B cell (primary cell): ENCODE measurements around the gene SERPINC1. TPM values are rescaled to one million over a fixed set of nuclear protein-coding genes. Genes with fewer than 3 reads are reported as not detected.
"Not testable (repeated sequence)": the region's sequence is repeated elsewhere in the genome, so short reads cannot be mapped to it uniquely, and the experiment has no call there.

ENCODE experiments used
- ATAC-seq: fragments of 200-7000 bp; cut with Tn5 transposase; one replicate; pipeline ENCODE4 v1.10.0; 2021; ENCODE audit warnings: low read depth, mild to moderate bottlenecking, moderate number of reproducible peaks, moderate library complexity
- CTCF ChIA-PET: fragments of 350-600 bp; sonication (Branson Sonifier 250); formaldehyde crosslinking; loops from one replicate; lab custom pipeline; 2021; ENCODE audit warnings: antibody characterized with exemption, inconsistent platforms; lab: Charles Lee
- POLR2A ChIA-PET: fragments of 350-600 bp; sonication (Branson Sonifier 250); formaldehyde crosslinking; loops from one replicate; lab custom pipeline; 2021; ENCODE audit warnings: antibody characterized with exemption; lab: Charles Lee
- DNase-seq: peaks from one replicate; pipeline ENCODE4 v3.0.0; 2013
- H2AFZ ChIP-seq: 2 replicates; pipeline ENCODE4 v1.6.1; 2012; ENCODE audit warnings: mild to moderate bottlenecking, low read depth, low read length; ENCODE audit not compliant: insufficient read depth, poor library complexity, severe bottlenecking
- H3K27ac ChIP-seq, 2 donors: 1 replicate in 1 of 2; 2 replicates in 1 of 2; pipeline ENCODE4 v1.5.1; 2012 to 2013; ENCODE audit warnings: low read length in 2 of 2, mild to moderate bottlenecking in 2 of 2, moderate library complexity in 1 of 2
- H3K27me3 ChIP-seq, 4 experiments: fragments of 200-600 bp in 1 of 4; sonication (generic) in 1 of 4; replicated peaks in 1 of 4; 1 replicate in 2 of 4; 2 replicates in 2 of 4; pipeline versions ENCODE4 v1.6.1 to v1.7.0; 2013 to 2016; ENCODE audit warnings: low read length in 3 of 4, mild to moderate bottlenecking in 2 of 4, mixed read lengths in 1 of 4, moderate library complexity in 1 of 4; ENCODE audit not compliant: insufficient read depth in 4 of 4, control insufficient read depth in 3 of 4; ENCODE audit errors: control extremely low read depth in 1 of 4
- H3K36me3 ChIP-seq, 2 experiments: replicated peaks in 1 of 2; 1 replicate in 1 of 2; 2 replicates in 1 of 2; pipeline versions ENCODE4 v1.6.1 to v1.7.1; 2013; ENCODE audit warnings: low read length in 1 of 2; ENCODE audit not compliant: insufficient read depth in 2 of 2, control insufficient read depth in 1 of 2; ENCODE audit errors: control extremely low read depth in 1 of 2, extremely low read depth in 1 of 2
- H3K4me1 ChIP-seq, 2 donors: fragments of 200-600 bp in 1 of 2; sonication (generic) in 1 of 2; 1 replicate in 1 of 2; 2 replicates in 1 of 2; pipeline versions ENCODE4 v1.5.1 to v1.6.1; 2013 to 2017; ENCODE audit warnings: low read length in 2 of 2; ENCODE audit not compliant: control insufficient read depth in 2 of 2, insufficient read depth in 2 of 2
- H3K4me2 ChIP-seq: replicated peaks from 2 replicates; pipeline ENCODE3; 2012; ENCODE audit warnings: mild to moderate bottlenecking, low read depth, low read length; ENCODE audit not compliant: poor library complexity, severe bottlenecking
- H3K4me3 ChIP-seq, 5 experiments: fragments of 200-600 bp in 1 of 5; sonication (generic) in 1 of 5; 1 replicate in 3 of 5; 2 replicates in 2 of 5; pipeline versions ENCODE4 v1.5.1 to v1.7.0; 2011 to 2016; ENCODE audit warnings: low read length in 4 of 5, mild to moderate bottlenecking in 4 of 5, low read depth in 2 of 5, control low read depth in 1 of 5, moderate library complexity in 1 of 5; ENCODE audit not compliant: insufficient read depth in 1 of 5; ENCODE audit errors: control extremely low read depth in 1 of 5, extremely low read depth in 1 of 5
- H3K79me2 ChIP-seq: fragments of 200-600 bp; sonication (generic); one replicate; pipeline ENCODE4 v1.6.0; 2016; ENCODE audit warnings: low read length; ENCODE audit not compliant: control insufficient read depth, insufficient read depth
- H3K9ac ChIP-seq: fragments of 200-600 bp; sonication (generic); 2 replicates; pipeline ENCODE4 v1.6.1; 2017; ENCODE audit warnings: mild to moderate bottlenecking, low read length, moderate library complexity
- H3K9me3 ChIP-seq, 3 donors: one replicate each; pipeline versions ENCODE4 v1.6.1 to v1.7.1; 2013; ENCODE audit warnings: low read length in 2 of 3; ENCODE audit not compliant: control insufficient read depth in 2 of 3, insufficient read depth in 1 of 3; ENCODE audit errors: control extremely low read depth in 1 of 3
- H4K20me1 ChIP-seq: 2 replicates; pipeline ENCODE4 v1.6.0; 2012; ENCODE audit warnings: mild to moderate bottlenecking, low read length; ENCODE audit not compliant: insufficient read depth, control insufficient read depth, poor library complexity, severe bottlenecking
- H3K27ac Mint-ChIP-seq: one replicate; pipeline ENCODE4 v1.8.0; 2021; ENCODE audit warnings: mixed read lengths
- H3K27me3 Mint-ChIP-seq: one replicate; pipeline ENCODE4 v1.8.0; 2021; ENCODE audit warnings: mixed read lengths
- H3K4me1 Mint-ChIP-seq: one replicate; pipeline ENCODE4 v1.8.0; 2021; ENCODE audit warnings: mixed read lengths
- H3K4me3 Mint-ChIP-seq: one replicate; pipeline ENCODE4 v1.8.0; 2021; ENCODE audit warnings: mixed read lengths
- H3K9me3 Mint-ChIP-seq: one replicate; pipeline ENCODE4 v1.8.0; 2022; ENCODE audit warnings: mixed read lengths; ENCODE audit not compliant: insufficient read depth
- CTCF ChIP-seq: fragments of 200-600 bp; IDR thresholded peaks from one replicate; pipeline ENCODE4 v1.8.0; 2022; ENCODE audit warnings: antibody characterized with exemption, mild to moderate bottlenecking
- EZH2 ChIP-seq: IDR thresholded peaks from 2 replicates; pipeline ENCODE4 v1.6.1; 2012; ENCODE audit warnings: borderline replicate concordance, low read depth, mild to moderate bottlenecking, moderate library complexity, low read length; ENCODE audit not compliant: insufficient read depth, poor library complexity, severe bottlenecking
- WGBS: methylation state at CpG from one replicate; pipeline ENCODE4 v1.1.5; 2013; ENCODE audit warnings: missing lambda C conversion rate; ENCODE audit not compliant: insufficient coverage; 5-methylcytosine and 5-hydroxymethylcytosine counted together
- intact Hi-C: fragments of 100-400 bp; cut with micrococcal nuclease; formaldehyde crosslinking; loops from one replicate; pipeline ENCODE4 v1.10.0; 2022
- polyA plus RNA-seq: library from polyadenylated mRNA; depleted of rRNA; stranded (reverse); fragments of >200 nt; gene quantifications from 2 replicates; pipeline ENCODE4 v1.2.3, GENCODE V29; 2012
- total RNA-seq, 2 donors: library from RNA; stranded (reverse); fragments of 120-200 nt in 1 of 2; gene quantifications; 1 replicate in 1 of 2; 2 replicates in 1 of 2; pipeline versions ENCODE4 v1.2.3 to v1.2.4, GENCODE V29; 2013 to 2022

The SERPINC1 gene
- total and polyA plus RNA-seq, 2 donors (not counting 1 experiment from before 2014, with no cell fraction given): 0.12 TPM; not detected in 1

GRCh38 chr1:173937062-173937461 is 19.9 kb upstream of the SERPINC1 start:
- Mint-ChIP-seq H3K4me3 (no peak overlapping the region), H3K27ac (no peak overlapping the region), H3K4me1 (no peaks in the 10 kb centered on the region), H3K9me3 (no peaks in the 10 kb centered on the region), H3K27me3 (no peaks in the 10 kb centered on the region)
- POLR2A ChIA-PET: no interaction called here
- CTCF ChIA-PET: no interaction called here
- no peaks in the 10 kb centered on the region for H3K4me1 ChIP-seq
- H3K36me3 ChIP-seq: peaks cover 16 to 72% of the 10 kb centered on the region in 2 experiments
- no peak overlapping the region for H2AFZ ChIP-seq
- TF ChIP-seq EZH2 (no peak), CTCF (no peak)
- ATAC-seq (no peak), DNase-seq (no peak)
- H3K4me2 ChIP-seq: no peak overlapping the region
- H3K27ac ChIP-seq: no peak overlapping the region
- no CpG with 5 or more reads among the region's 2 CpGs for whole genome bisulfite sequencing
- no peaks in the 10 kb centered on the region for H4K20me1 ChIP-seq
- H3K4me3 ChIP-seq: no peak overlapping the region
- H3K79me2 ChIP-seq: no peaks in the 10 kb centered on the region
- no peaks in the 10 kb centered on the region for H3K27me3 ChIP-seq
- H3K9me3 ChIP-seq: no peaks in the 10 kb centered on the region
- intact Hi-C loops: loop anchor here (10.0 kb wide), 2 partner anchors 512 to 1192 kb away; no protein-coding TSS in a partner anchor
- H3K9ac ChIP-seq: no peak overlapping the region

- no peak overlapping the region for H3K9ac ChIP-seq
- H3K27me3 ChIP-seq: no peaks in the 10 kb centered on the region
- Mint-ChIP-seq H3K9me3 (no peaks in the 10 kb centered on the region), H3K27me3 (no peaks in the 10 kb centered on the region), H3K4me1 (no peaks in the 10 kb centered on the region), H3K27ac (no peak overlapping the region), H3K4me3 (no peak overlapping the region)
- no peaks in the 10 kb centered on the region for H3K79me2 ChIP-seq
- peak overlapping the region in 1 of 2 donors; percentile 48 for H3K27ac ChIP-seq
- H3K4me3 ChIP-seq: no peak overlapping the region
- H4K20me1 ChIP-seq: no peaks in the 10 kb centered on the region
- no CpG with 5 or more reads among the region's 1 CpG for WGBS
- TF ChIP-seq EZH2: no peak
- TF ChIP-seq CTCF: no peak
- DNase-seq: no peak
- no peaks in the 10 kb centered on the region for H3K9me3 ChIP-seq
- intact Hi-C loops: loop anchor here (10.0 kb wide), 2 partner anchors 510 to 1190 kb away; no protein-coding TSS in a partner anchor
- H3K36me3 ChIP-seq: peaks cover 11 to 51% of the 10 kb centered on the region in 2 experiments
- no peak overlapping the region for H2AFZ ChIP-seq
- H3K4me1 ChIP-seq: no peaks in the 10 kb centered on the region
- ATAC-seq: no peak
- no peak overlapping the region for H3K4me2 ChIP-seq
- ChIA-PET POLR2A (no interaction called here), CTCF (interaction anchor here (1.2 kb wide), 1 partner anchor 16 kb away, joined by 3 read pairs; no protein-coding TSS in a partner anchor)
These were observed 17.3 kb upstream of the SERPINC1 start for GRCh38 chr1:173934440-173934839.

GRCh38 chr1:173930541-173930940 is 13.4 kb upstream of the SERPINC1 start:
- CTCF ChIA-PET, H3K9me3 Mint-ChIP-seq, H3K27me3 ChIP-seq, POLR2A ChIA-PET, H3K79me2 ChIP-seq, H3K9me3 ChIP-seq, DNase-seq, H3K9ac ChIP-seq, H3K27me3 Mint-ChIP-seq, ATAC-seq, H3K4me1 ChIP-seq, H3K4me3 Mint-ChIP-seq, H3K4me2 ChIP-seq, H3K4me1 Mint-ChIP-seq, H3K4me3 ChIP-seq, H3K27ac ChIP-seq, H3K27ac Mint-ChIP-seq, H2AFZ ChIP-seq, H4K20me1 ChIP-seq: not testable (repeated sequence)
- intact Hi-C loops: loop anchor here (10.0 kb wide), 2 partner anchors 506 to 1186 kb away; no protein-coding TSS in a partner anchor
- peaks cover 3 to 18% of the 10 kb centered on the region in 2 experiments for H3K36me3 ChIP-seq
- no CpG with 5 or more reads among the region's 5 CpGs for WGBS
